ENCODE data around the gene COQ10A.
"Not testable (repeated sequence)": the region's sequence is repeated elsewhere in the genome, so short reads cannot be mapped to it uniquely, and the experiment has no call there.

Gene COQ10A

DNA sequence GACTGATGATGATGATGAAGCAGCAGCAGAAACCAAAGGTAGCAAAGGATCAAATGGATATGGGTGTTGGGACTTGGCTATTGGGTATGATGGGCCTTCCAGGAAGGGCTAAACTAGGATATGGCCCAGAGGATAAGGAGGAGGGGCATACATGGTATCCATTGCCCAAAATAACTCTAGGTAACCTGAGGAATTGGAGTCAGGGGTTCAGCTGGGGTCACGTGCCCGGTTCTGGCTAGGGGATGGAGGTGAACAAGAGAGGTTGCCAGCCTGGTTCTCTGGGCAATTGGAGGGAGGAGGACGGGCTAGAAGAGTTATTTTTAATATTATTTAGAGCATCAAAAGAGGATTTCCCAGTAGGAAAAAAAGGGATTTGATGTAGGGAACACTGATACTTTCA lies 5.8 kb upstream of the COQ10A start:
- Histone ChIP-seq H3K9ac (no peak overlapping the region), H4K20me1 (ENCODE audit: insufficient read depth) (no peaks in the 10 kb centered on the region), H3K4me2 (no peak overlapping the region), H3K79me2 (ENCODE audit: insufficient read depth, low read depth) (peaks cover 14% of the 10 kb centered on the region), H2AFZ (ENCODE audit: low read depth) (no peak overlapping the region), H3K27ac (no peak overlapping the region), H3K27me3 (ENCODE audit: insufficient read depth, low read depth) (no peaks in the 10 kb centered on the region), H3K4me3 (IDR thresholded peaks at IDR 0.05; ENCODE audit: insufficient read depth, low read depth, low read length) (no peak overlapping the region), H3K36me3 (ENCODE audit: insufficient read depth) (no peaks in the 10 kb centered on the region), H3K4me1 (ENCODE audit: low read depth, poor library complexity, severe bottlenecking) (peaks cover 19% of the 10 kb centered on the region)
- TF ChIP-seq, protein P1, sequence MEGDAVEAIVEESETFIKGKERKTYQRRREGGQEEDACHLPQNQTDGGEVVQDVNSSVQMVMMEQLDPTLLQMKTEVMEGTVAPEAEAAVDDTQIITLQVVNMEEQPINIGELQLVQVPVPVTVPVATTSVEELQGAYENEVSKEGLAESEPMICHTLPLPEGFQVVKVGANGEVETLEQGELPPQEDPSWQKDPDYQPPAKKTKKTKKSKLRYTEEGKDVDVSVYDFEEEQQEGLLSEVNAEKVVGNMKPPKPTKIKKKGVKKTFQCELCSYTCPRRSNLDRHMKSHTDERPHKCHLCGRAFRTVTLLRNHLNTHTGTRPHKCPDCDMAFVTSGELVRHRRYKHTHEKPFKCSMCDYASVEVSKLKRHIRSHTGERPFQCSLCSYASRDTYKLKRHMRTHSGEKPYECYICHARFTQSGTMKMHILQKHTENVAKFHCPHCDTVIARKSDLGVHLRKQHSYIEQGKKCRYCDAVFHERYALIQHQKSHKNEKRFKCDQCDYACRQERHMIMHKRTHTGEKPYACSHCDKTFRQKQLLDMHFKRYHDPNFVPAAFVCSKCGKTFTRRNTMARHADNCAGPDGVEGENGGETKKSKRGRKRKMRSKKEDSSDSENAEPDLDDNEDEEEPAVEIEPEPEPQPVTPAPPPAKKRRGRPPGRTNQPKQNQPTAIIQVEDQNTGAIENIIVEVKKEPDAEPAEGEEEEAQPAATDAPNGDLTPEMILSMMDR (conservative IDR thresholded peaks at IDR 0.05; ENCODE audit: low read depth, low read length), result no peak

GRCh38 chr12:56261503-56262232 lies 5.1 kb upstream of the COQ10A start:
- no peak overlapping the region for H3K9ac ChIP-seq
- peaks cover 12% of the 10 kb centered on the region for H3K79me2 ChIP-seq (ENCODE audit: insufficient read depth, low read depth)
- H3K27ac ChIP-seq, result no peak overlapping the region
- no peaks in the 10 kb centered on the region for H3K27me3 ChIP-seq (ENCODE audit: insufficient read depth, low read depth)
- H3K4me3 ChIP-seq (IDR thresholded peaks at IDR 0.05; ENCODE audit: insufficient read depth, low read depth, low read length), result no peak overlapping the region
- H3K36me3 ChIP-seq (ENCODE audit: insufficient read depth), result no peaks in the 10 kb centered on the region
- H3K4me1 ChIP-seq (ENCODE audit: low read depth, poor library complexity, severe bottlenecking), result peaks cover 23% of the 10 kb centered on the region
- TF ChIP-seq, protein P1 (conservative IDR thresholded peaks at IDR 0.05; ENCODE audit: low read depth, low read length), result no peak
- H2AFZ ChIP-seq (ENCODE audit: low read depth), result no peak overlapping the region
- no peaks in the 10 kb centered on the region for H4K20me1 ChIP-seq (ENCODE audit: insufficient read depth)
- H3K4me2 ChIP-seq, result no peak overlapping the region

GRCh38 chr12:56262955-56263354 lies 3.8 kb upstream of the COQ10A start:
- not testable (repeated sequence) for H3K79me2 ChIP-seq (ENCODE audit: insufficient read depth, low read depth); H3K4me2 ChIP-seq; H3K36me3 ChIP-seq (ENCODE audit: insufficient read depth); H4K20me1 ChIP-seq (ENCODE audit: insufficient read depth); H3K4me3 ChIP-seq (IDR thresholded peaks at IDR 0.05; ENCODE audit: insufficient read depth, low read depth, low read length); H3K27ac ChIP-seq; H3K9ac ChIP-seq; H3K27me3 ChIP-seq (ENCODE audit: insufficient read depth, low read depth); H2AFZ ChIP-seq (ENCODE audit: low read depth)
- peaks cover 22% of the 10 kb centered on the region for H3K4me1 ChIP-seq (ENCODE audit: low read depth, poor library complexity, severe bottlenecking)

DNA sequence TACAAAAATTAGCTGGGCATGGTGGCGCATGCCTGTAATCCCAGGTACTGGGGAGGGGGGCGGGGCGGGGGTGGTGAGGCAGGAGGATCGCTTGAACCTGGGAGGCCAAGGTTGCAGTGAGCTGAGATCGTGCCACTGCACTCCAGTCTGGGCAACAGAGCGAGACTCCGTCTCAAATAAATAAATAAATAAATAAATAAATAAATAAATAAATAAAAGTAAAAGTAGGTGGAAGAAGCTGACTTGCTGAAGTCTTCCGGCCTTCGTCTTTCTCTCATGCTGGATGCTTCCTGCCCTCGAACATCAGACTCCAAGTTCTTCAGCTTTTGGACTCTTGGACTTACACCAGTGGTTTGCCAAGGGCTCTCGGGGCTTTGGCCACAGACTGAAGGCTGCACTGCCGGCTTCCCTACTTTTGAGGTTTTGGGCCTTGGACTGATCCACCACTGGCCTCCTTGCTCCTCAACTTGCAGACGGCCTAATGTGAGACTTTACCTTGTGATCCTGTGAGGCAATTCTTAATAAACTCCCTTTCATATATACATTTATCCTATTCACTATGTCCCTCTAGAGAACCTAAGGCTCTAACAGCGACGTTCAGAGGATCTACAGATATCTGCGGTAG lies 562 bp upstream of the COQ10A start:
- Histone ChIP-seq H3K4me1 (ENCODE audit: low read depth, poor library complexity, severe bottlenecking) (peaks cover 16% of the 10 kb centered on the region), H3K4me3 (IDR thresholded peaks at IDR 0.05; ENCODE audit: insufficient read depth, low read depth, low read length) (peak overlapping the region; percentile 69), H2AFZ (ENCODE audit: low read depth) (peak overlapping the region; percentile 90), H3K9ac (peak overlapping the region; percentile 62; the same call in 1 of the 2 replicates), H3K4me2 (peak overlapping the region; percentile 58), H3K27ac (peak overlapping the region; percentile 59; the same call in 1 of the 2 replicates)
- not testable (repeated sequence) for H3K79me2 ChIP-seq (ENCODE audit: insufficient read depth, low read depth); H4K20me1 ChIP-seq (ENCODE audit: insufficient read depth); H3K36me3 ChIP-seq (ENCODE audit: insufficient read depth); H3K27me3 ChIP-seq (ENCODE audit: insufficient read depth, low read depth)

DNA sequence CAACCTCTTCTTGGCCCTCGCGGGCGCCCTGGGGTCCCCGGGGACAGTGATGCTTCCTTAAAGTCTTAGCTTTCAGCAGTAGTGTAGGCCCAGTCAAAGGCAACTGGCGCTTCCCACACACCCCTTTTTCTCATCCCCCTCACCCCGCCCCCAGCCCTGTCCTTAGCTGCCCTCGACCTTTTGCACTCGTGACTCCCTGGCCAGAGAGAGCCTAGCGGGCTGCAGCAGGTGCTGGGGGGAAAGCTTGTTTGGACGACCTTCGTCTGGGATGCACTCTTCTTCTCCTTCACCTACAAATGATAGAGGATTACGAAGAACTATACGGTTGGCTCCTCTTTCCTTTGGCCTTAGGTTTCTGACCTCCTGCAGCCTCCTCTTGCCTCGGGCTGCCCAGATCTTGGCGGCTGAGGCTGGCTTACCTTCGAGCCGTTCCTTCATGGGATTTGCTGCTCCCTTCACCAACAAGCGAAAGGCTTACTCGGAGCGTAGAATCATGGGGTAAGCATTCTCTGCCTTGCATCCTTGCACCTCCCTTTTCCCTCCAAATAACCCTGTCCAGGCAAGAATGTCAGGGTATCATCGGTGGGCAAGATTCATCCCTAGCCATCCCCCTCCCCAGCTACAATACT lies 815 bp downstream of the COQ10A start:
- Histone ChIP-seq H3K79me2 (ENCODE audit: insufficient read depth, low read depth) (no peaks in the 10 kb centered on the region), H3K4me1 (ENCODE audit: low read depth, poor library complexity, severe bottlenecking) (peaks cover 16% of the 10 kb centered on the region), H3K27ac (no peak overlapping the region), H3K4me3 (IDR thresholded peaks at IDR 0.05; ENCODE audit: insufficient read depth, low read depth, low read length) (peak overlapping the region; percentile 34), H2AFZ (ENCODE audit: low read depth) (peak overlapping the region; percentile 90), H3K27me3 (ENCODE audit: insufficient read depth, low read depth) (no peaks in the 10 kb centered on the region), H3K36me3 (ENCODE audit: insufficient read depth) (no peaks in the 10 kb centered on the region), H3K4me2 (peak overlapping the region; percentile 58), H3K9ac (0 out of 2 replicates have a peak overlapping the region, but pooled peaks have one; percentile 62), H4K20me1 (ENCODE audit: insufficient read depth) (no peaks in the 10 kb centered on the region)
- TF ChIP-seq, protein P1 (conservative IDR thresholded peaks at IDR 0.05; ENCODE audit: low read depth, low read length), result no peak
